SIG-M5 (cell line): ENCODE data around the gene RAET1G.
"Not testable (repeated sequence)": the region's sequence is repeated elsewhere in the genome, so short reads cannot be mapped to it uniquely, and the experiment has no call there.

Source experiments
- DNase-seq: peaks from one replicate; lab custom pipeline; 2025; lab: John Stamatoyannopoulos, UW

The RAET1G gene

GRCh38 chr6:149934249-149935156, 11.6 kb upstream of the RAET1G start:
- no peak for DNase-seq

GRCh38 chr6:149933461-149933860, 10.5 kb upstream of the RAET1G start:
- no peak for DNase-seq

DNA sequence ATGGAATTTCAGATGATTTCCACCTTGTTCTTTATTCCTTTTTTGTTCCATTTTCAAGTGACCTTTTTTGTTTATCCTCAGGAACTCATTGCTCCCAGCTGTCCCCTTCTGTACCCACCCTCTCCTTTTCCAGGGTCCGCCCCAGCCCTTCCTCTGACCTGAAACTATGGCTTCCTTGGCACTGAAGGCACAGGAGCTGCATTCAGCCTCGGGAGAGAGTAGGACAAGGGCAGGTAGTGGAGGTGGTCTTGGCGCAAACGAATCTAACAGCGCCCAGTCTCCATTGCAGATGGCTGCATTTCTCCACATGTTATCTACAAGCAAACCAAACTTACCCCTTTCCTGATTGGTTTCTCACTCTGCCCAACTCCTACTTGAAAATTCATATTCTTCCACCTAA, 10.1 kb upstream of the RAET1G start:
- no peak for DNase-seq

DNA sequence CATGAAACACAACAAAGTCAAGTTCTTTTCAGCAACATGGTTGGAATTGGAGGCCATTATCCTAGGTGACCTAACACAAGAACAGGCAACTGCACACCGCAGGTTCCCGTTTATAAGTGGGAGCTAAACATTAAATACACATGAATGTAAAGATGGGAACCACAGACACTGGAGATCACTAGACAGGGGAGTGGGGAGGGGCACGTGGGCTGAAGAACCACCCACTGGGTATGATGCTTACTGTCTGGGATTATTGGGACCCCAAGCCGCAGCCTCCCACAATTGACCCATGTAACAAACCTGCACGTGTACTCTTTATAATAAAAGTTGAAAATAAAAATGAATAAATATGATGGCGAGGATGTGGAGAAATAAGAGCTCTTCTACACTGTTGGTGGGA, 8.6 kb upstream of the RAET1G start:
- DNase-seq = no peak

DNA sequence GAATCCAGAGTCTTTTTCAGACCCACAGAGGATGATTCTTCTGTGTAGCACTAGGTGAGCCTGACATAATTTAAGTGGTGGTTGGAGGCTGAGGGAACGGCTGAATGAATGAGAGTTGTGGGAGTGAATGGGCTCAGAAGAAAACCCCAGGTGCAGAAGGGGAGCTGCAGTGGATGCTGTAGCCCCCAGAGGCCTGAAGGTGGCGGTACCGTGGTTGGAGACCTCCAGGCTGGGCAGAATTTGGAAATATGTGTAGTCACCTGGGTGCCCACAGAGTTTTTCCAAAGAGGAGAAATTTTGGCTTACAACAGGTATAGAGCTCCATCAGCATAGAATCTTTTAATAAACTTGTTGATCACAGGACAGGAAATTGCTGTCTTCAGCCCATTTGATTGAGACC, 6.5 kb upstream of the RAET1G start:
- DNase-seq = no peak

- not testable (repeated sequence) for DNase-seq
Measured at GRCh38 chr6:149927025-149927424, 4.1 kb upstream of the RAET1G start.

GRCh38 chr6:149925974-149926777, 3.3 kb upstream of the RAET1G start:
- no peak for DNase-seq

- DNase-seq = no peak
Measured at GRCh38 chr6:149925253-149925973, 2.5 kb upstream of the RAET1G start.

- DNase-seq = no peak
Measured at GRCh38 chr6:149924933-149925252, 2.0 kb upstream of the RAET1G start.

DNA sequence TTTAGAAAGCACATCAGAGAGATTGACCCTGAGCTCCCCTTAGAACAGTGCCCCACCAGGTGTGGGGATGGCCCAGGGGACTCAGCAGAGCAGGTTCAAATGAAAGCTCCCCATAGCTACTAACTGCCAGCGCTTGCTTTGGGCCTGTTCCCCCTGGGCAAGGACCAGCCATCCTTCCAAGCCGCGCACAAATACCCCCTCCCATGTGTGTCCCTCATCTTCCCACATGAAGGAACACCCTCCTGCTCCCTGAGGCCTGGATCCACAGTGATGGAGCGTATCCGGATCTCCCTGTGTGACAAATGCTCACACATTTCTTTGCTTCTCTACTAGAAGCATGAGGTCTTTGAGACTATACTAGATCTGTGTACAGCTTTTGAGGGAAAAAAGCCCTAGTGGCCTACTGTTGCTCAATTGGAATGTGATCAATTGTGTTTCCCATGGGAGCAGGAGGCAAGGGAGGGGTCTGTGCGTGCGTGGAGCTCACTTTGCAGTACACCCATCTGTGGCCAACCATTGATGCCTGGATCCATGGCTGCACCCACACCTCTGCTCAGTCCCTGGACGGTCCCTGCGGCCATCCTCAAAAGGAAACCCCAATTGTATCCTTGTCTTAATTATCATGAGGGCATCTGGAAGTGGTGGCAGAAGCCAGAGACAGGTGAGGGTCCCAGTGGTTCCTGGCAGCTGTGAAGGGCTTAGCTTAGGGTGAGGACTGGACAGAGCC, 1.4 kb upstream of the RAET1G start:
- no peak for DNase-seq

GRCh38 chr6:149923327-149923986, 536 bp upstream of the RAET1G start:
- no peak for DNase-seq

DNA sequence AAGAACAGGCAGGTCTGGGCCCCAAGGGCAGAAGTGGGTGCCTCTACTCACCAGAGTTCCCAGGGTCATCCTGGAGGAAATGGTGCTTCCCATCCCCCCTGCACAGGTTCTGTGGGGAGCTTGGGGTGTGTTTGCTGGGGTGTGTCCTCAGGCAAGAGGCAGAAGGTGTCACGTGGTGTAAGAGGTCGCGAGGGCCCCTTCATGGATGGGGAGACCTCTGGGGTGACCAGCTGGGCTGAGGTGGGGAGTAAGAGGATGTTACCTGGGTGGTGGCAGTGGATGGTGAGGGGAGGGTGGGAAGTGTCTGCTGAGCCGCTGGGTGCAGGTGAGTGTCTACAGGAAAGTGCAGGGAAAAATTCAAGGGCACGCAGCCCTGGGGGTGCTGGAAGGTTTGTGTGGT, 830 bp downstream of the RAET1G start:
- DNase-seq = not testable (repeated sequence)

- DNase-seq = no peak
Measured at GRCh38 chr6:149921361-149921760, 1.6 kb downstream of the RAET1G start.

DNA sequence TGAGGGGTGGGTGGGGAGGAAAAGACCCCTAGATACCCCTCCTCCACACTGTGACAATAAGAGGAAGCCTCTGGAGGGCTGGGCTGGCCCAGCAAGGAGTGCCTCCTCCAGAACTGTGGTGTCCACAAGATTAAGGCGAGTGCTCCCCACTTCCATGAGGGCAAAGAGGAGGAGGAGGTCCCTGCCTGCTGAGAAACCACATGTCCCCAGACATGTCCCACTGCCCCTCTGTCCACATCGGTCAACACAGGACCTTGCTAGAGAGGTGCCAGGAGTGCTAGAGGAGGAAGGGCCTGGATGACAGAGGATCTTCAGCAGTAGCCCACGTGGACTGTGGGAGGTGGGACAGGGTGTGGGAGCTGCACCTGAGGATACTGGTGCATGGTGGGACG, 3.1 kb downstream of the RAET1G start:
- no peak for DNase-seq

DNA sequence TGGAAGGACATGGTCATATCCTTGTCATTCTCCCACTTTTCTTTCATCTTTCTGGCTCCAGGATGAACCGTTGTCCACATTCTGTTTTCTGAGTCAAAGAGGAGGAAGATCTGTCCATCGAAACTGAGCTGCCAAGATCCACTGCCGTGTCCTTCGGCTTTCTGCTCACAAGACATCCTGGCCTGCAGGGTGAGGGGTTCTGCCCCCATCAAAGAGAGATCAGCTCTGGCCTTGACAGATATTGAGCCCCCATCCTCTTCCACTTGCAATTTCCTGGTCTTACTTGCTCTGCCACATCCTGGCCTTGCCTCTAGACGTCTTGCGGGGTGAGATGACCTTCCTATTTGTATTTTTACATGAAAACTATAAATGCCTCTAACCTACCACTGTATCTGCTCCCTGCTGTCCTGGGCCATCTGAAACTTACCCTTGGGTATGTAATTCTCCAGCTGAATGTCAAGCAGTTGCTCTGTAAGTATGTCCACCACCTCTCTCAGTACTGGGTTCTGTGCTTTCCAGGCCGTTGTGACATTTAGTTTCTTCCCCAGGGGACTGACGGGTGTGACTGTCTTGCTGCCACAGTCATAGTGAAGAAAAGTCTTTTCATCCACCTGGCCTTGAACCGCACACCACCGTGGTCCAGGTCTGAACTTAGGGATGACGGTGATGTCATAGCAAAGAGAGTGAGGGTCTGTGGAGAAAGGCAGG, 3.6 kb downstream of the RAET1G start:
- DNase-seq = not testable (repeated sequence)

- no peak for DNase-seq
Measured at GRCh38 chr6:149918151-149918905, 4.6 kb downstream of the RAET1G start.

- no peak for DNase-seq
Measured at GRCh38 chr6:149917679-149918078, 5.2 kb downstream of the RAET1G start.

DNA sequence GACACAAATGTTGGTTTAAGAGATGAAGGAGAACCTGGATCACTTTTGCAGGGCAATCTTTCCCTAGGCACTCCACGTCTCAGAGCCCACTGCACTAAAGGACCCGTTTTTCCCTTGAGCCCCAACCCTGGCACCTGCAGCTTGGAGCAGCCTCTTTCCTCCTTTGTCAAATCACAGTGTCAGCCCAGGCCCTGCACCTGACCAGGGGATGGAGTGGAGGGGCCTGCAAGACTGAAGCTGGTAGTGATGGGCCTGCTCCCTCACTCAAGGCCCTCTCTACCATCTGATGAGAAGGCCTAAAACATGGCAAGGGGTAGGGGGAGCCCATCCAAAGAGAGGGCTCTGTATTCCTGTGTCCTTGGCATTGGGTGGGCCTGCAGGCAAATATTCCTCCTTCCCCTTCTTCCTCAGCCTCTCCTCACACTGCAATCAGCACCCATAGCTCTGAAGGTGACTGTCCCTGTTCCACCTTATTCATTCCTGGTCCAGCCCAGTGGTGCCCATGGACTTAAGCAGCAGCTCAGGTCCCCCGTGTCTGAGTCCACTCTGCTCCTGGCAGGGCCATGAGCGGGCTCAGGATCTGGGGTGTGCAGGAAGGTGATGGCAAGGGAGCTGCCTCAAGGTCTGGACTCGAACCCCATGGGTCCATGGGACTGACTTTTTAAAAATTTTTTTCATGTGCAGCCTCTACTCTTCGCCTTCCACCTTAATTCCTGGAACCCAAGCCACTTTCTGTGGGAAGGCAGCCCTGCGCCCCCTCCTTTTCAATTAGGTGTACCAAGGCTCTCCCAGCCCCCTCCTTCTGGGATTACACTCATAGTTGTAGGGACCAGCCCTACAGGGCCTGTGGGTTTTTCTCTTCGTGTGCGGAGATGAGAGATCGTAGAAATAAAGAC, 6.7 kb downstream of the RAET1G start:
- no peak for DNase-seq
